ENCODE results near the gene ZNF614. TPM values are rescaled to one million over a fixed set of nuclear protein-coding genes. Genes with fewer than 3 reads are reported as not detected.

ZNF614 gene
- total RNA-seq, 1 donor from 2014 or later = 8.4 TPM

Other genes with a start within 250 kb of the ZNF614 start
- not detected in 2 replicates for gene FPR3, start 233.2 kb downstream of the ZNF614 start, total RNA-seq
- 15.4 and 21.3 TPM in 2 replicates for gene ZNF577, start 140.4 kb downstream of the ZNF614 start, total RNA-seq
- 12.6 and 13.6 TPM in 2 replicates for gene ZNF649, start 123.4 kb downstream of the ZNF614 start, total RNA-seq
- gene ZNF613, start 100.9 kb downstream of the ZNF614 start, total RNA-seq = 7.8 and 9.4 TPM in 2 replicates
- 10.6 and 12.9 TPM in 2 replicates for gene ZNF350, start 41.5 kb downstream of the ZNF614 start, total RNA-seq
- 11.7 and 13.1 TPM in 2 replicates for gene ZNF615, start 20.2 kb downstream of the ZNF614 start, total RNA-seq
- gene ZNF432, start 20.5 kb upstream of the ZNF614 start, total RNA-seq = 11.5 and 12.5 TPM in 2 replicates
- gene ZNF841, start 67.4 kb upstream of the ZNF614 start, total RNA-seq = 24.9 and 26.2 TPM in 2 replicates
- gene ZNF616, start 111.6 kb upstream of the ZNF614 start, total RNA-seq = 15.0 and 16.5 TPM in 2 replicates
- 19.0 and 19.1 TPM in 2 replicates for gene ZNF836, start 143.2 kb upstream of the ZNF614 start, total RNA-seq
- gene PPP2R1A, start 161.7 kb upstream of the ZNF614 start, total RNA-seq = 257 and 269 TPM in 2 replicates
- gene ZNF766, start 241.2 kb upstream of the ZNF614 start, total RNA-seq = 20.2 and 20.3 TPM in 2 replicates

Data from osteocyte (in vitro differentiated cells).